HG03159 (cell line): ENCODE data around the gene ACADSB.

Experiments
- ATAC-seq: cut with Tn5 transposase; IDR thresholded peaks from one replicate; pipeline ENCODE4 v1.9.1; 2021; ENCODE audit warnings: mild to moderate bottlenecking, moderate library complexity; ENCODE audit not compliant: unreplicated experiment

The ACADSB gene

GRCh38 chr10:123096452-123096851 lies 87.6 kb downstream of the ACADSB start:
- no peak for ATAC-seq

GRCh38 chr10:123097039-123097438 lies 88.2 kb downstream of the ACADSB start:
- ATAC-seq = no peak

- ATAC-seq = no peak
Measured at GRCh38 chr10:123100030-123100762, 91.4 kb downstream of the ACADSB start.

GRCh38 chr10:123101872-123102271 lies 93.1 kb downstream of the ACADSB start:
- no peak for ATAC-seq

- no peak for ATAC-seq
Measured at GRCh38 chr10:123102673-123103072, 93.9 kb downstream of the ACADSB start.

- no peak for ATAC-seq
Measured at GRCh38 chr10:123103944-123104343, 95.1 kb downstream of the ACADSB start.
